GOT3 (cell line): ENCODE results near the gene LMO1.

ENCODE experiments used
- DNase-seq: peaks from one replicate; lab custom pipeline; 2025; ENCODE audit warnings: mixed read lengths; lab: John Stamatoyannopoulos, UW

The LMO1 gene

DNA sequence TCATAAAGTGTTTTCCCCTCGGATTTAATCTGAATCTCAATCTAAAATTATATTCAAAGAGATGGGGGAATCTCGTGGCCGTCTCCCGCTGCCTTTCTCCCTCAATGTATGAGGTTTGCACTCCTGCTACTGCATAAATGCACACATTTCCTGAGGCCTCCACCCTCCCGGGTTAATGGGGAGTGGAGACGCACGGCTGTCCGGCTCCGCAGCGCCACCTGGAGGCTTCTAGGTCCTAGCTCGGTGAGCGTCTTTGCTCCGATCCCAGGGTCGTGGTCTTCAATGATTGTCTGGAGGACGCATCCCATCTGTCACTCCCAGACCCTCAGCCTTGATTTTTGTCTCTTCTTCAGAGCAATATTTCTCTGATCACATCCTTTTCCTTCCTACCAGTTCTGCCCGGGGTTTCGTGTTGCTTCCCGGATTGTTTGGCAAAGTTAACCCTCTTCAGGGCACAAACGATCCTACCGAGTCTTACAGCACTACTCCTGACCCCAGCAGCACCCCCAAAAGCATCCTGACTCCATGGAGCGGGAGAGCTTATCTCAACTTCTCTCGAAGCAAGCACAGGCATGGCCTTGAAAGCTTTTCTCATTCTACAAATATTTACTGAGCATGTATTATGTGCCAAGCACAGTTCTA lies at the start of gene LMO1:
LMO1 (minus strand) TSS at position 110 of the 642 bp plus-strand sequence. CDS start 516 bp downstream, outside the sequence.
- no peak for DNase-seq

DNA sequence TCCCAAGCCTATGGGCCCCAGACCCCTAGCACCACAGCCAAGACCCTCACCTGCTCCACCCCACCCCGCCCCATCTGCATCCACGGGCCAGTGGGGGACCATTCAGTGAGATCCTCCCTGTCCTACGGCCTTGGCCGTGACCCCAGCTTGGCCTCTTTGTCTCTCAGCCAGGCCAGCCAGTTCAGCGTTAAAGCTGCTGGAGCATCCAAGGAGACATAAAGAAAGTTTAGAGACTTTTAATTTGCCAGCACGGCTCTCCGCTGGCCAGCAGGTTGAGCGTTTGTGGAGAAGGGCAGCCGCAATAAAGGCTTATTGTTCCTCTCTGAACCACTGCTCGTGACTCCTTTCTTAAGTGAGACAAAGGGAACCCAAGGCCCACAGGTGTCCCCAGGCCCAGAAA lies 49.3 kb upstream of the LMO1 start:
- DNase-seq = no peak

DNA sequence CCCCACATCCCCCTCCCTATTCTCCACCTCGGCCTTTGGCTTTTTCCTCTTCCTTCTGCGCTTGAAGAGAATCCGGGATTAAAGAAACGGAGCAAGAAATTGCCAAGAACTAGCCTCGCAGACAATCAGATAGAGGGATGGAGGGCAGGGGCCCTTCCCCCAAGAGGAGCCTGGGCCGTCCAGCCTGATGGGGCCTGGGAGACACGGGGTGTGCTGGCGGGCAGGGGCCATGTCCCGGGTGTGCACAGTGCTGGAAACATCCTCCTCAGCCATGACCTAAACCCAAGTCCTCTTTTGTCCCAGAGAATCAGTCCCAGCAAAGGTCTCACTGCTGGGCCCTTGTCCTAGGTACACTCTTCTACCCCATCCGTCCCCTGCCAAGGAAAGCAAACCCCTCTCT lies 47.7 kb upstream of the LMO1 start:
- DNase-seq = no peak

DNA sequence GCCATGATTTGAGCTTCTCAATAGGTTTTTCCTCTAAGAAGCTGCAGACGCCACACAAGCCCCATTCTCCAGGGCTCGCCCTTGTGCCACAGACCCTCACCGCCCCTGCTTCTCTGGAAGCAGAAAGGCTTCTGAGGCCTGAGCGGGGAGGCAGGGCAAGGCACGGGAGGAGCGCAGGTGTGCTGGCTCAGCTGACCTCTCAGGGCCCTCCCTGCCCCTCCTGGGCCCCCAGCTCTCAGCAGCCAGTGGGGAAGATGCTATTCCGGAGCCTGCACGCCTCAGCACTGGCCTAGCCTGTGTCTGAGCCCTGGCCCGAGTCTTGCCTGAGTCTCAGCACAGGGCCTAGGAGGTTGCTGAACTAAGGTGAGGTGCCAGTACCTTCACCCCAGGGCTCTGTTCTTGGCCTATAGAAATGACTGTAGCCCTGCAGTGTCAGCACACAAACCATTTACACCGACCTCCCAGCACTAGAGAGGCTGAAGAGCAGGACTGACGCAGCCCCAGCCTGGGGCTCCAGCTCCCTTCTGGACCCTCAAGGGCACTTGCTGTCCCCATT lies 47.1 kb upstream of the LMO1 start:
- DNase-seq = no peak

DNA sequence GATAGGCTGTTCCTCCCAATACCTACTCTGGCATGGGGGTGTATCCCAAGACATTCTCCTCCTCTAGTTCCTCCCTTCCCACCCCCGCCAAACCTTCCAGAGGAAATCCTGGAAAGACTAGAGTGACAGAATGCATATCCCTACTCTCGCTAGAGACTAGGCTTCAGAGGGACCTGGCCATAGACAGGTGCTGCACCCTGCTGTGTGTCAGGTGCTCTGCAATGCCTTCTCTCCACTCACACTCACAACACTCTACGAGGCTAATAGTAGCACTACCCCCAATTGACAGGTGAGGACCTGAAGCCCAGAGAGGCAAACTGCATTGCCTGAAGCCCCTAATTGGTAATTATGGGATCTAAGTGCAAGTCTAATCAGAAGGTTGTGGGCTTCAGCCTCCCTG lies 46.2 kb upstream of the LMO1 start:
- DNase-seq = no peak

DNA sequence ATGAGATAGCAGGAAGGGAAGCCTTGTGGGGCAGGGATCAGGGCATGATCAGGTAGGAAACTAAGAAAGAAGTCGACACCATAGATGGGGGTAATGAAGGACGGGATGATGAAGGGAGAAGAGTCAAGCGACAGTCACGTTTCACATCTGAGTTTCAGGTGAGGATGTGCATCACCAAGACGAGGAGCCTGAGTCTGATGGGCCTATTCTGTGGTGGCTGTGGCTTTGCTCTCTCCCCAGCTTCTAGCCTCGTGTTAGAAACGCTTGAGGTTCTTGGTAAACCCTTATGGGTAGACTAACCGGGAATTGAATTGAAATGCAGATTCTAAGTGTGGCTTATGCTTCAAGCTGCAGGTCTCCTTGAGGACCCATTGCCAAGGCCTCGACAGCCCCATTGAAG lies 45.6 kb upstream of the LMO1 start:
- no peak for DNase-seq

DNA sequence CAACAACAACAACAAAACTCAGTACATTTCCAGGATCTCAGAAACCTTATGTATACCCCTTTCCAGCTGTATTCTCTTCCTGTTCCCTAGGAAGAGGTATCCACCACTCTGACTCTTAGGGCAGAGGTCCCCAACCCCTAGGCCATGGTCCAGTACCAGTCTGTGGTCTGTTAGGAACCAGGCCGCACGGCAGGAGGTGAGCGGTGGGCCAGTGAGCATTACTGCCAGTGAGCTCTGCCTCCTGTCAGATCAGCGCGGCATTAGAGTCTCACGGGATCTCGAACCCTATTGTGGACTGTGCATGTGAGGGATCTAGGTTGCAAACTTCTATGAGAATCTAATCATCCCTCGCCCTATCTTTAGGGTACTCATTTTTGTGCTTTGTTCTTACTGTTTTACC lies 43.9 kb upstream of the LMO1 start:
- no peak for DNase-seq

DNA sequence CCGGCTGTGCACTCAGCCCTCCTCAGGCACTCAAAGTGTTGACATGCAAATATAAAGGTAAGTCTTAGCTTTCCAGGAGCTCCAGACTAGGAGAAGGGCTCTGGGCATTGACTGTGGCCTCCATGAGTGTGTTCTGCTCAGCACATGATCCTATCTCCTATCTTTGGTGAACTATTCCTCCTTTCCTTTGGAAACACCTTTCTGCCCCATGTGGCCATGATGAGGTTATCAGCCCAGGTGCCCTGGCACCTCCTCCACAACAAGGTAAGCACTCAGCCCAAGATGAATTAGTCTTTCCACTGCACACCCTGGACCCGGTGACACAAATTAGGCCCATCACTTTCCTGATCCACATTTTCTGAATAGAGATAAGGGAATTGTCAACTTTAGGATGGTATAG lies 37.9 kb upstream of the LMO1 start:
- no peak for DNase-seq

DNA sequence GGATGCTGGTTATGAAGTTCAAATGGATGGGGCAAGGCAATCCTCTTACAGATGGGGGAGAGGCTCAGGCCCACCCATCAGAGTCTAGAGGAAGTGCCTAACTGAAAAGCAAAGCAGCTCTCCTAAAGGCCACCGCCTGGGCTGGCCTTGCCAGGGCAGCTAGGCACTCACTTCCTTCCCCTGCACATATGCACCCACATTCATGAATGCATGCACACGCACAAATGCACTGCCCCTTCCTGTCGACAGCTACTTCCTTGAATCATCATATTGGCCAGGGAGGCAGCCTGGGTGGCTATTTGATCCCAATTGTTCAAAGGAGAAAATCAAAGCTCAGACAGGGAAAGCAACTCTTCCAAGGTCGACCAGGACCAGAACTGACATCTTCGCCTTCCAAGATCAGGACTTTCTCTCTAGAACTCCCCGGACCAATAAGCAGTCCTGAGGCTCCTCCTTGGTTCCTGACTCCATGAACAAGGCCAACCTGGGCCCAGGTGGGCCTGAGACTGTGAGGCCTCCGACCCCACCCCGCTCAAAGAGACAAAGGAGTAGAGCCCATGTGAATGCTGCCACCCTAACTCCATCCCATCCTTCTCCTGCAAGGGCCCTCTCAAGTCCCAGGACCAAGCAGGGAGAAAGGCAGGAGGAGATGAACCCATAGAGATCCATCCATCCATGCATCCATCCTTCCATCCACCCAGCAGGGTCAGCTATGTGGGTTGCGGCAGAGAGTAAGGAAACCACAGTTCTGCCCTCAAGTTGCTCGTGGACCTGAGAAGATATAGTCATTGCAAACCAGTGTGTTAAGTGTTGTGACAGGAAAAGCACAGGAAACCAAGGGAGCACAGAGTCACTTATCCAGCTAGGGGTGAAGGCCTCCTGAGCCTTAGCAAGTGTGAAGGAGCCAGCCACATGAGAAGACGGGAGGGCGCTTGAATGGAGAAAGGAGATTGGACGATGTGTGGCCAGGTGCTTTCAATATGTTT lies 35.4 kb upstream of the LMO1 start:
- no peak for DNase-seq

DNA sequence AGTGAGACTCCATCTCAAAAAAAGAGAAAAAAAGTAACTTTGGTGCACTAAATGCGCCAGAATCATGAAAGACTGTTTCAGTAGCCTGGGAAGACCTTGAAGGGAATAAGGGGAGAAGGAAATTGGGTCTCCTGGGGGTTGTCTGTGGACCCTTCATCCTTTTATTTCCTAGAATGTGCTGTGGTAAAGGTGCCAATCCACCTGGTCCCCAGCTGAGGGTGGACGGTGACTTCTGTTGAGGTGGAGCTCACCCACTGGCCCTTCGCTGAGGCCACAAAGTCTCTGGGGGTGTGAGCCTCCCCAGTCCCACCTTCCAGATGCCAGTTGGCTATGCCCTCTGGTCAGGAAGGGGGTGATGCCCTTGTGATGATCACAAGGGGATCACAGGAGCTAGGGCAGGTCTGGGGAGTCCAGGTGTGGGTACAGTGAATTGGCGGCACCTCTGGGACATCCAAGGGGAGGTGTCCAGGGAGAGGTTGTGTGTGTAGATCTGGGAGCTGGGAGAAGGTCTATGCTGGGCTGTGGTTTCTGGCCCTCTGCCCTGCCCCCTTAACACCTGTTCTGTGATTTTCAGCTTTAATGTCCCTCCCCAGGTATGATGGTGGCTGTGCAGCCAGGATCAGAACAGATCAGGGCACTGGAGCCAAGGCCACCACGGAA lies 34.2 kb upstream of the LMO1 start:
- no peak for DNase-seq

DNA sequence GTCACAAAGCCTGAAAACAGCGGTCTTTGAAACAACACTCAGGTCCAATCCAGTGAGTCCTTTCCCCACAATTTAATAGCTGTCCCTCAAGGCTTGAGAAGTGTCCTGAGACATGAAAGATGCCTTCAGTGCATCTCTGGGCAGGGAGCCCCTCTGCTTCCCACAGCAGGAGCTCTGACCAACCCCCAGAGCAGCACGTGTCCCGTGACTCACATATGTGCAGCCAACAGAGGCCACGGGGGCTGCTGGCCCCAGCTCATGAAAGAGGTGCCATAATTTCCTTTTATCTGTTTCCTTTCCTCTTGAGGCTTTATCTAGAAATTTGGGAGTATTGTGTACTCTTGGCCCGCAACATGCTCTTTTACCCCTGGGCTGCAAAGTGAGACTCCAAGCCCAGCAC lies 33.2 kb upstream of the LMO1 start:
- DNase-seq = no peak

DNA sequence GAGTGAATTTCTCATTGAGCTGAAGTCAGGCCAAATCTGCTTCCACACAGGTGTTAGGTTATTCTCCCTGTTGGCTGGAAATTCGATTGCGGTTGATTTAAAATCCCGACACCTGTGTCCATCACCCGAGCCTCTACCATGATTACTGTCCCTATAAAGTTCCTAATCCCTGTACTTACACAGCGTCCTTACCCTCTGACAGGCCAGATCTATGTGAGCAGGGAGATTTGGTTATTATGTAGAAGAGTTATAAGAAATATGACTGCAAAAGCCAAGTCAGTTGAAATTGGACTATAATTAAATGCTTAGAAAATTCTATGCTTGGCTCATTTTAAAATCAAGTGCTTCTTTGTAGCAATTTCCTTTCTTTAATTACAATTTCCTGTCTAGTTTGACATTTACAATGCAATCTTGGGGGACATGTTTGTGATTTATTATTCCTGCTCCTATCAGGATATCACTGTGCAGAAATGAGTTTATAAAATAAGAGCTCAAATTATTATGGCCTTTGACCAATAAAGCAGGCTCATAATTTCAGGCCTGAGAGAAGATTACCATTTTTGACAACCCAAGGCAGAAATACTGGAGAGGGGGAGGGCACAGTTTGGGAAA lies 32.5 kb upstream of the LMO1 start:
- DNase-seq = no peak

DNA sequence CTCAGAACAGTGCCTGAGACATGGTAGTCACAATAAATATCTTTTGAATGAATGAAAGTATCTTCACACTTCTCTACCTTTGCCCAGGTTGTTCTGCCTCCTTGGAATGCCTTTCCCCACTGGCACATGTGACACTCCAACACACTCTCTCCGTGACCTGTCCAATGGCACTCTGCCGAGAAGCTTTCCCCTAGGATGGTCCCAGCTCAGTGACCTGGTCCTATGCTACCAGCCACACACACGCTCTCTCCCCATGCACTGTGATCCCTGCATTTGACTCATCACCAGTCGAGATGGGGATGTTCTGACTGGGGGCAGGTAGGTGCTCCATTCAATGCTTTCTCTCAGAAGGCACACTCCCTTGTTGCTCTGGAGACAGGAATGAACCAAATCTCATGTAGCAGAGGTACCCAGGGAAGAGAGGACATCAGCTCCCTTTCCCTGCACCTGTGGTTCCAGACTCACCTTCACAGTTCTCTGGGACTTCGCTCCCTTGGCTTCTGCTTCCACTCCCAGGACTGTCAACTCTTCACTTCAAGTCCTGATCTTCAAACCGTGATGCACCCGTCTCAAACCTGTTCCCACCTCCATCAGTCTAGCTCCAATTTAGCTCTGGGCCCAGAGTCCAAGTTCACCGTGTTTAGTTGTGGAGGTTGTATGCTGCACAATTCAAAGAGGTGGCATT lies 30.7 kb upstream of the LMO1 start:
- DNase-seq = no peak

DNA sequence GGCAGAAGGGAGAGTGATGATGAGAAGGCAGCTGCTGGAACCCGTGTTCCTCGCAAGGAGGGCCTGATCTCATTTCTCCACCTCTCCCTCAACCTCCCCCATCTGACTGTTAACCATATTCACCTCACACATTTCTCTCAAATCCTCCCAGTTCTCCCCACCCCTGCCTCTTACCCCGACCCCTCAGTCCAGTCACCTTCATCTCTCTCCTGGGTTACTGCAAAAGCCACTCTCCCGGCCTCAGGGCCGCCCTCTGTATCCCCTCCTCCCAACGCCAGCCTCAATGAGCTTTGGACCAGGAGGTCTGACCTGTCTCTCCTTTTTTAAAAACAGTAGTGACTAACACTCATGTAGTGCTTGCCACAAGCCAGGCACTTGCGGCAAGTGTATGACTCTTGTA lies 29.5 kb upstream of the LMO1 start:
- no peak for DNase-seq

DNA sequence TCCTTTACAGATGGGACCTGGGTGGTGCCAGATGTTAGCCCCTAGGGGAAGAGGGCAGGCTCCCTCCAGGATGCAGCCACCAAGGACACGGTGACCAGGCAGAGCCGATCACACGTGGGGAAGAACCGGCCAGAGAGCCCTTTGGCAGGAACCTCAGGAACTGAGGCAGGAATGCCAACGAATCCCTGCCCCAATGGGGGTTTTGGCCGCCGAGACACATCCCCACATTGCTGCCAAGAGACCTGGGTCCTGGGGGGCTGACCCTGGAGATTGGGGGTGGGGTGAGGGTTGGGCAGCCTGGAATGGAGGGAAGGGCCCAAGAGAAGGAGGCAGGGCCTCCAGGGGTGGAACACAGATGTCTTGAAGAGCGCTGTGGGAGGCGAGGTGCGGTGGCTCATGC lies 28.7 kb upstream of the LMO1 start:
- DNase-seq = no peak

DNA sequence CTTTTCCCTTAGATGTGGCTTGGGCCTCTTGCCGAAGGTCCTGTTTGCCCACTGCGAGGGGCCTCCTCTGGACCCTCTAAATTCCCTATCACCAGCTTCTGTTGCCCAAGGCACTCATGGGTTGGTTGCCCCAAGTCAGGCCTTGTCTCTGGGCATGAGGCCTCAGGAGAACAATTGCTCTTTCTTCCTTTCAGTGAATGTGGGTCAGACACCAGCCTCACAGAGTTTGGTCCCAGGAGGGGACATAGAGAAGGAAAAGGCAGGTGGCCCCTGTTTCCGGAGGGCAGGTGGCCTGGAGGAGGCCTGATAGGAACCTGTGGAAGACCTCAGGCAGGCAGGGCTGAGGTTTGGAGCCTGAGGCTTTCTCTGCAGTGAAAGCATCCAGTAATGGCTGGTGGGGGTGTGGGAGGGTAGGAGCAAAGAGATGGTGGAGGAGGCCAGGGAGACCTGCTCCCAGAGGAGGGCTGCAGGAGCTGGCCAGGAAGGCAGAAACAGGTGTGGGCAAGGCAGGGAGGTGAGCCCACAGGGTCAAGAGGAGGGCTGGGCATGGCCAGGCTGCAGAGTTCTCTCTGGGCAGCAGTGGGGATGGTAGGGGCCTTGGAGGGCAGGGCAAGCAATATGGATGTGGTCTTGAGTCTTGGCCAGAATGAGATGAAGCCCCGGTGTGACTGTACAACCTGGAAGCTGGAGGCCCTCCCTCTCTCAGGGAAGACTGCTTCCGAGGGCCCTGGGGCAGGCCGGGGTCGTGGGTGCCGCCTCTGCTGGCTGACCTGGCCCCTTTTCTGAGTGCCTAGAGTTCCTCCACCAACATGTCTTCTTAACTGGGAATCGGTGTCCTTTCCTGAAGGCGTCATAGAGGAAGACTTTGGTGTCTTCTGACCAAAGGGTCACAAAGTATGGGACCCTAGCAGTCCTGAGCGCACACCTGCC lies 28.0 kb upstream of the LMO1 start:
- no peak for DNase-seq

DNA sequence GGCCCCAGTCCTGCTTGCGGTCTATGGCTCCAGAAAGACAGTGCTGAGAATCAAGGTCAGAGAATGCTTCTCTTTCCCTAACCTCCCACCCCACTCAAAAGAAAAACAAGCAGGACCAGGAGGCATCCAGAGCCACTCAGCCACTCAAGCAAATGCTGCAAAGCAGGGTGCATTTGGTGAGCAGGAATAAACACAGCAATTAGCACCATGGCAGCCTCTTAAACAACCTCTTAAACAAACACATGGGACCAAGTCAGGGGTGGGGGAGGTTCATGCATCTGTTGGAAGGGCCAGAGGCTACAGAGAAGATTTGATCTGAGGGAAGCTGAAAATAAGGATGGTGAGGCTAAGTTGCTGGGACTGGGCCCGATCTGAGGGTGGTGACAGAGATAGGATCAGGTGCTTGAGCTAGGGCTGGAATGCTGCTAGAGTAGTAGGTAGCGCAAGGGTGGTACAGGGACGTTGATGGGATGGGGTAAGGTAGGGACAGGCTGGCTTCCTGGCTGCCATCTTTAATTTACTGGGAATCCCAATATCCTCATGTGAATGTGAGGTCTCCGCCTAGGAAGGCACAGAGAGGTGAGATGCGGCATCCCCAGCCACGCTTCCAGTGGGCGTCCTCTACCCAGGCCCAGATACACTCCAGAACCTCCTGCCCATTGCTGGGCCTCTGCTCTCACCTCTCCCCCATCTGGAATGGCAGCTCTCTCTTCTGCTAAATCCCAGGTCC lies 26.6 kb upstream of the LMO1 start:
- DNase-seq = no peak

DNA sequence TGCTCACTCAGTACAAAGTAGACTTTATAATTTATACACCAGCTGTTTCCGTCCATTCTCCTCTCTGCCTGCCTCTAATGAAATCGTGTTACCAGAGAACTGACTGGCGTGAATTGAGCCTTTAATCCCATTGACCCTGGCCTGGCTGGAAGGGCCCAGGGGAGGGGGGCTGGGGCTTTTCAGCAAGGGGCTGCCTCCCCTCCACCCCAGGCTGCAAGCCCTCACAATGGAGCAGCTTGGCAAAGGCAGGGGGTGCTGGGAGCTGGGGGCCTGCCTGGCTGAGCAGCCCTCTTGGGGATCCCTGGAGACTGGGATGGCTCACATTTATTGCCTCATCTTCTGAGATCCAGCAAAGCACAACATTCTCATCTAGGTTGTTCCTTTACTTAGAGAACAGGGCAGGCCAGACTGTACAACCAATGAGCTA lies 25.8 kb upstream of the LMO1 start:
- DNase-seq = no peak

DNA sequence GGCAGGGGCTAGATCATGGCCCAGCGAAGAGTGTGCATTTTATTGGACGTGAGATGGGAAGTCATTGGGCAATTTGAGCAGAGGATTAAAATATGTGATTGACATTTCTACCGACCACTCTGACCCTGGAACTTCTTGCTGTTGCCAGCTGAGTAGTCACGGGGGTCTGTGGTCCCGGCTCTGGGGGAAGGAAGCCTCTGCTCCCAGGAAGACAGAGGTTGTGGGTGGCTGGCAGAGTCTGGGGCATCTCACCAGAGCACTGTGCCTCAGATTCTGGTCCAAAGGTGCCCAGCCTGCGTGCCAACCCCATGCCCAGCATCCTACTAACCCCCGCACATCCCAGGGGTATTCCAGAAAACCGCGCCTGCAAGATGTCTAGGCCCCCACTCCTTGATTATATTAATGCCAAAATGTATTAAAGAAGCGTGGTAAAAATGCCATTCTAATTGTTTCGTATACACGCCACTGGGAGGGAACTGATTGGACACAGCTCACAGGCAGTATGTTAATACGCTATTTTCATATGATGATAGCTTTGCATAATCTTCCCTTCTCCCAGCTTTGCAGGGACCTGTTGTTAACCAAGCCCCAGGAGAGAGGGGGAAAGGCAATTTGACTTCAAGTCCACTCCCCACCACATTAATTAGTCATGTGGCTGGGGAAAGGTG lies 25.3 kb upstream of the LMO1 start:
- DNase-seq = no peak
